Measurements from ENCODE around the gene DOCK8. TPM values are rescaled to one million over a fixed set of nuclear protein-coding genes. Genes with fewer than 3 reads are reported as not detected.

The DOCK8 gene
- total and polyA plus RNA-seq, 2 of the 13 experiments (the other 11 are each of a cell fraction or from before 2014, with no cell fraction given) = 0.28 to 0.38 TPM

DNA sequence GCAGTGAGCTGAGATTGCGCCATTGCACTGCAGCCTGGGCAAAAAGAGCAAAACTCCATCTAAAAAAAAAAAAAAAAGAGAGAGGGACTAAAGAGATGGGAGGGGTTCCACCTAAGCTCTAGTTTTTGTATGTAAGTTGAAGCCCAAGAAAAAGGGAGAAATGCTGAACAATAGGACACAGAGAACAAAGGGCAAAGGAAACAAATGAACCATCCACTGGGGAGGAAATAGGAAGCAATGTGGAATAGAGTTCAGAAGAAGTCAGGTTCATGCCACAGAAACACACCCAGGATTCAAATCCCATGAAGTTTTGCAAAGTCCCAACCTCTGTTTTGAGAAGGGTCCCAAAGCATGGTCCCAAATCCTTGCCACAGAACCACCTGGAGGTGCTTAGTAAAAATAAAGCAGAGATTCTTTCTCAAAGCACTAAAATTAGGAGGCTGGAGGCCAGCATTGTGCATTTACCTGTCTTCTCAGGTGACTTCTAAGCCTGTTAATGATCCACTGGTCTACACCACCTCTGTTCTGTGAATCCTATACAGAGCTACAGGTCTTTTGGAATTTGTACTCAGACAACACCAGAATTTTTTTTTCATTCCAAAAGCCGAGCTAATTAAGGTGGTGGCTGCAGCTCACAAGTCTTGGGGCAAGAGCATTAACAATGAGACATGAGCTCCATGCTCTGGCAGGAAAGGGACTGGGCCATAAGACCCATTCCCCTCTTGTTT is 177.6 kb downstream of the DOCK8 start:
- POLR2A ChIA-PET = no interaction called here
- TF ChIP-seq ARID2 (CRISPR knock-in tag; IDR thresholded peaks at IDR 0.05; ENCODE audit: borderline replicate concordance) (no peak), ZNF644 (CRISPR knock-in tag; IDR thresholded peaks at IDR 0.05; ENCODE audit: low read depth) (no peak), CCAR2 (optimal IDR thresholded peaks at IDR 0.05; ENCODE audit: low read depth, low read length) (no peak), ISL2 (CRISPR knock-in tag; IDR thresholded peaks at IDR 0.05) (no peak), HOXA7 (CRISPR knock-in tag; IDR thresholded peaks at IDR 0.05) (no peak), ZNF572 (CRISPR knock-in tag; IDR thresholded peaks at IDR 0.05) (no peak), ZBTB4 (CRISPR knock-in tag; IDR thresholded peaks at IDR 0.05; ENCODE audit: borderline replicate concordance) (no peak), SKIL (CRISPR knock-in tag; IDR thresholded peaks at IDR 0.05; ENCODE audit: borderline replicate concordance) (no peak), ZNF331 (CRISPR knock-in tag; IDR thresholded peaks at IDR 0.05) (no peak), ZNF724P (CRISPR knock-in tag; IDR thresholded peaks at IDR 0.05; ENCODE audit: borderline replicate concordance) (no peak), ZZZ3 (CRISPR knock-in tag; IDR thresholded peaks at IDR 0.05; ENCODE audit: borderline replicate concordance) (no peak)
- TF ChIP-seq, protein P1, sequence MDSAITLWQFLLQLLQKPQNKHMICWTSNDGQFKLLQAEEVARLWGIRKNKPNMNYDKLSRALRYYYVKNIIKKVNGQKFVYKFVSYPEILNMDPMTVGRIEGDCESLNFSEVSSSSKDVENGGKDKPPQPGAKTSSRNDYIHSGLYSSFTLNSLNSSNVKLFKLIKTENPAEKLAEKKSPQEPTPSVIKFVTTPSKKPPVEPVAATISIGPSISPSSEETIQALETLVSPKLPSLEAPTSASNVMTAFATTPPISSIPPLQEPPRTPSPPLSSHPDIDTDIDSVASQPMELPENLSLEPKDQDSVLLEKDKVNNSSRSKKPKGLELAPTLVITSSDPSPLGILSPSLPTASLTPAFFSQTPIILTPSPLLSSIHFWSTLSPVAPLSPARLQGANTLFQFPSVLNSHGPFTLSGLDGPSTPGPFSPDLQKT (CRISPR knock-in tag; IDR thresholded peaks at IDR 0.05; ENCODE audit: borderline replicate concordance) = no peak
- TF ChIP-seq, protein P2, sequence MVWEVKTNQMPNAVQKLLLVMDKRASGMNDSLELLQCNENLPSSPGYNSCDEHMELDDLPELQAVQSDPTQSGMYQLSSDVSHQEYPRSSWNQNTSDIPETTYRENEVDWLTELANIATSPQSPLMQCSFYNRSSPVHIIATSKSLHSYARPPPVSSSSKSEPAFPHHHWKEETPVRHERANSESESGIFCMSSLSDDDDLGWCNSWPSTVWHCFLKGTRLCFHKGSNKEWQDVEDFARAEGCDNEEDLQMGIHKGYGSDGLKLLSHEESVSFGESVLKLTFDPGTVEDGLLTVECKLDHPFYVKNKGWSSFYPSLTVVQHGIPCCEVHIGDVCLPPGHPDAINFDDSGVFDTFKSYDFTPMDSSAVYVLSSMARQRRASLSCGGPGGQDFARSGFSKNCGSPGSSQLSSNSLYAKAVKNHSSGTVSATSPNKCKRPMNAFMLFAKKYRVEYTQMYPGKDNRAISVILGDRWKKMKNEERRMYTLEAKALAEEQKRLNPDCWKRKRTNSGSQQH (CRISPR knock-in tag; IDR thresholded peaks at IDR 0.05; ENCODE audit: low read depth) = no peak

More for the DNA sequence above, 177.6 kb downstream of the DOCK8 start:
- DNase-seq (ENCODE audit: low spot score) = no peak
- WGBS (ENCODE audit: low lambda C conversion rate) = 35% methylated on average over 2 of the region's 2 CpGs
- no peaks in the 10 kb centered on the region for H3K4me1 ChIP-seq (ENCODE audit: insufficient read depth, low read length)
- no peaks in the 10 kb centered on the region for H4K20me1 ChIP-seq (ENCODE audit: insufficient read depth, low read length)
- in situ Hi-C loops (cut with HindIII; ENCODE audit: extremely low pct_ligation_motif_present, low pct_unique_long_range_greater_than_20kb) = no loop called here
- no peak overlapping the region for H3K4me3 ChIP-seq (replicated peaks in 1 of 3; ENCODE audit: insufficient read depth in 1 of 3, low read depth in 2 of 3, low read length in 3 of 3)
- no peak for FAIRE-seq
- H3K9ac ChIP-seq (ENCODE audit: insufficient read depth, low read depth, low read length) = no peak overlapping the region
- no peak for ATAC-seq
- no peaks in the 10 kb centered on the region for H3K9me3 ChIP-seq (ENCODE audit: low read length)
- no peaks in the 10 kb centered on the region for H3K79me2 ChIP-seq (ENCODE audit: insufficient read depth, low read length)
- H3K36me3 ChIP-seq (replicated peaks in 1 of 2; ENCODE audit: control insufficient read depth in 1 of 2, insufficient read depth in 2 of 2, low read length in 2 of 2) = no peaks in the 10 kb centered on the region
- CTCF ChIA-PET (ENCODE audit: low intra/inter-chr PET ratio, low total read pairs) = no interaction called here
- no peak overlapping the region for H3K27ac ChIP-seq (ENCODE audit: extremely low read length, insufficient read depth, low read length)
- BruUV-seq (replicated peaks) = no TSS peak
- no peak overlapping the region for H3K4me2 ChIP-seq (ENCODE audit: low read depth, low read length)
- intact Hi-C loops (cut with micrococcal nuclease; ENCODE audit: unreplicated experiment) = no loop called here
- H2AFZ ChIP-seq (ENCODE audit: low read length) = no peak overlapping the region
- no peaks in the 10 kb centered on the region for H3K27me3 ChIP-seq (ENCODE audit: control insufficient read depth in 1 of 2, insufficient read depth in 2 of 2, low read length in 2 of 2)
